Measurements from ENCODE around the gene ZNF780B.

Gene ZNF780B

DNA sequence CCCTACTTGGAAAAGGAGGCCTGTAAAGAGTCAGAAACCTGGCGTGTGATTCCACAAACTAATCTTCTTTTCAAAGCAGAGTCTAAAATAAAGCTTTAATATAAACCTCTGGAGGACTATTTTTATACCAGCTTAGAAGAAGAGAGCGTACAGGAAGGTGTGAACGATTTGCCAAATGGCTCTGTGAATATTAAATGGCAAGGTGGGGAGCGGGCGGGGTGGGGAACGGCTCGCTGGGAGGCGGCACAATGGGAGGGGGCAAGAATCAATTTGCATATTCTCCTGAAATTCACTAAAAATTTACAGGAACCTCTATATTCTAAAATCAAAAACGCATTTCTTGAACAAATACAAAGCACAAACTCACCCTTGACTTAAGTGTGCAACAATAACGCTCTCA lies 982 bp downstream of the ZNF780B start:
- TF ChIP-seq, protein P1, sequence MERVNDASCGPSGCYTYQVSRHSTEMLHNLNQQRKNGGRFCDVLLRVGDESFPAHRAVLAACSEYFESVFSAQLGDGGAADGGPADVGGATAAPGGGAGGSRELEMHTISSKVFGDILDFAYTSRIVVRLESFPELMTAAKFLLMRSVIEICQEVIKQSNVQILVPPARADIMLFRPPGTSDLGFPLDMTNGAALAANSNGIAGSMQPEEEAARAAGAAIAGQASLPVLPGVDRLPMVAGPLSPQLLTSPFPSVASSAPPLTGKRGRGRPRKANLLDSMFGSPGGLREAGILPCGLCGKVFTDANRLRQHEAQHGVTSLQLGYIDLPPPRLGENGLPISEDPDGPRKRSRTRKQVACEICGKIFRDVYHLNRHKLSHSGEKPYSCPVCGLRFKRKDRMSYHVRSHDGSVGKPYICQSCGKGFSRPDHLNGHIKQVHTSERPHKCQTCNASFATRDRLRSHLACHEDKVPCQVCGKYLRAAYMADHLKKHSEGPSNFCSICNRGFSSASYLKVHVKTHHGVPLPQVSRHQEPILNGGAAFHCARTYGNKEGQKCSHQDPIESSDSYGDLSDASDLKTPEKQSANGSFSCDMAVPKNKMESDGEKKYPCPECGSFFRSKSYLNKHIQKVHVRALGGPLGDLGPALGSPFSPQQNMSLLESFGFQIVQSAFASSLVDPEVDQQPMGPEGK (CRISPR knock-in tag; IDR thresholded peaks at IDR 0.05; ENCODE audit: borderline replicate concordance) = no peak
- TF ChIP-seq OSR1 (CRISPR knock-in tag; IDR thresholded peaks at IDR 0.05) (no peak), ZNF565 (CRISPR knock-in tag; conservative IDR thresholded peaks at IDR 0.05; ENCODE audit: low read depth) (no peak), TOX (CRISPR knock-in tag; IDR thresholded peaks at IDR 0.05; ENCODE audit: borderline replicate concordance) (no peak), ZFP3 (CRISPR knock-in tag; IDR thresholded peaks at IDR 0.05) (no peak), PPARA (CRISPR knock-in tag; IDR thresholded peaks at IDR 0.05; ENCODE audit: borderline replicate concordance) (no peak), BACH2 (CRISPR knock-in tag; IDR thresholded peaks at IDR 0.05; ENCODE audit: borderline replicate concordance) (no peak), ZNF70 (CRISPR knock-in tag; IDR thresholded peaks at IDR 0.05) (no peak)
- TF ChIP-seq, protein P2, sequence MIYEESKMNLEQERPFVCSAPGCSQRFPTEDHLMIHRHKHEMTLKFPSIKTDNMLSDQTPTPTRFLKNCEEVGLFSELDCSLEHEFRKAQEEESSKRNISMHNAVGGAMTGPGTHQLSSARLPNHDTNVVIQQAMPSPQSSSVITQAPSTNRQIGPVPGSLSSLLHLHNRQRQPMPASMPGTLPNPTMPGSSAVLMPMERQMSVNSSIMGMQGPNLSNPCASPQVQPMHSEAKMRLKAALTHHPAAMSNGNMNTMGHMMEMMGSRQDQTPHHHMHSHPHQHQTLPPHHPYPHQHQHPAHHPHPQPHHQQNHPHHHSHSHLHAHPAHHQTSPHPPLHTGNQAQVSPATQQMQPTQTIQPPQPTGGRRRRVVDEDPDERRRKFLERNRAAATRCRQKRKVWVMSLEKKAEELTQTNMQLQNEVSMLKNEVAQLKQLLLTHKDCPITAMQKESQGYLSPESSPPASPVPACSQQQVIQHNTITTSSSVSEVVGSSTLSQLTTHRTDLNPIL (CRISPR knock-in tag; IDR thresholded peaks at IDR 0.05; ENCODE audit: low read depth) = no peak
- TF ChIP-seq, protein P3, sequence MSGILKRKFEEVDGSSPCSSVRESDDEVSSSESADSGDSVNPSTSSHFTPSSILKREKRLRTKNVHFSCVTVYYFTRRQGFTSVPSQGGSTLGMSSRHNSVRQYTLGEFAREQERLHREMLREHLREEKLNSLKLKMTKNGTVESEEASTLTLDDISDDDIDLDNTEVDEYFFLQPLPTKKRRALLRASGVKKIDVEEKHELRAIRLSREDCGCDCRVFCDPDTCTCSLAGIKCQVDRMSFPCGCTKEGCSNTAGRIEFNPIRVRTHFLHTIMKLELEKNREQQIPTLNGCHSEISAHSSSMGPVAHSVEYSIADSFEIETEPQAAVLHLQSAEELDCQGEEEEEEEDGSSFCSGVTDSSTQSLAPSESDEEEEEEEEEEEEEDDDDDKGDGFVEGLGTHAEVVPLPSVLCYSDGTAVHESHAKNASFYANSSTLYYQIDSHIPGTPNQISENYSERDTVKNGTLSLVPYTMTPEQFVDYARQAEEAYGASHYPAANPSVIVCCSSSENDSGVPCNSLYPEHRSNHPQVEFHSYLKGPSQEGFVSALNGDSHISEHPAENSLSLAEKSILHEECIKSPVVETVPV (CRISPR knock-in tag; IDR thresholded peaks at IDR 0.05) = no peak
- no peak for ATAC-seq

DNA sequence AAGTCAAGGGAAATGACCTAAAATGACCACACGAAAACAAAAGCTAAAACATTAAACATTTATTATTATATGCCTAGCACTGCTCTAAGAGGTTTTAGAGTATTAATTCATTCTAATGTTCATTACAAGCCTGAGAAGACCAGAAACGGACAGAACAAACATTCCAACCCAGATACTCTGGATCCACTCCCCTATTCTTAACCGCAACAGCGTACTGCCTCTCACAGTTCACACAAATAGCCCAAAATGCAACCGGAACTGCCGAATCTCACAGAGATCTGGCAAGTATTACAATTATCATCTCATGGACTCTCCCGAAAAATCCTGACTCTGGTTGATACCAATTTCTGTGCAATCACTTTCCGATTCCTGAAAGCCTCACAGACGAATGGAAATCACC lies 1.4 kb downstream of the ZNF780B start:
- TF ChIP-seq, protein P3 (CRISPR knock-in tag; IDR thresholded peaks at IDR 0.05) = no peak
- TF ChIP-seq ARNTL (CRISPR knock-in tag; IDR thresholded peaks at IDR 0.05; ENCODE audit: borderline replicate concordance, low read depth) = no peak
- no peak for TF ChIP-seq TOX (CRISPR knock-in tag; IDR thresholded peaks at IDR 0.05; ENCODE audit: borderline replicate concordance)
- no peak for TF ChIP-seq SNAI2 (CRISPR knock-in tag; IDR thresholded peaks at IDR 0.05)
- TF ChIP-seq TCF4 (CRISPR knock-in tag; IDR thresholded peaks at IDR 0.05; ENCODE audit: borderline replicate concordance) = no peak
- no peak for TF ChIP-seq GLIS3 (CRISPR knock-in tag; IDR thresholded peaks at IDR 0.05)
- TF ChIP-seq ZC3H10 (CRISPR knock-in tag; IDR thresholded peaks at IDR 0.05) = no peak
- TF ChIP-seq OSR1 (CRISPR knock-in tag; IDR thresholded peaks at IDR 0.05) = no peak
- no peak for TF ChIP-seq ZFP3 (CRISPR knock-in tag; IDR thresholded peaks at IDR 0.05)
- TF ChIP-seq ESRRG (CRISPR knock-in tag; IDR thresholded peaks at IDR 0.05) = no peak
- TF ChIP-seq, protein P1 (CRISPR knock-in tag; IDR thresholded peaks at IDR 0.05; ENCODE audit: borderline replicate concordance) = no peak
- TF ChIP-seq RARB (CRISPR knock-in tag; IDR thresholded peaks at IDR 0.05) = no peak
- TF ChIP-seq CSDC2 (CRISPR knock-in tag; IDR thresholded peaks at IDR 0.05) = no peak
- TF ChIP-seq ZNF8 (CRISPR knock-in tag; IDR thresholded peaks at IDR 0.05) = no peak
- TF ChIP-seq PPARA (CRISPR knock-in tag; IDR thresholded peaks at IDR 0.05; ENCODE audit: borderline replicate concordance) = no peak
- TF ChIP-seq, protein P4, sequence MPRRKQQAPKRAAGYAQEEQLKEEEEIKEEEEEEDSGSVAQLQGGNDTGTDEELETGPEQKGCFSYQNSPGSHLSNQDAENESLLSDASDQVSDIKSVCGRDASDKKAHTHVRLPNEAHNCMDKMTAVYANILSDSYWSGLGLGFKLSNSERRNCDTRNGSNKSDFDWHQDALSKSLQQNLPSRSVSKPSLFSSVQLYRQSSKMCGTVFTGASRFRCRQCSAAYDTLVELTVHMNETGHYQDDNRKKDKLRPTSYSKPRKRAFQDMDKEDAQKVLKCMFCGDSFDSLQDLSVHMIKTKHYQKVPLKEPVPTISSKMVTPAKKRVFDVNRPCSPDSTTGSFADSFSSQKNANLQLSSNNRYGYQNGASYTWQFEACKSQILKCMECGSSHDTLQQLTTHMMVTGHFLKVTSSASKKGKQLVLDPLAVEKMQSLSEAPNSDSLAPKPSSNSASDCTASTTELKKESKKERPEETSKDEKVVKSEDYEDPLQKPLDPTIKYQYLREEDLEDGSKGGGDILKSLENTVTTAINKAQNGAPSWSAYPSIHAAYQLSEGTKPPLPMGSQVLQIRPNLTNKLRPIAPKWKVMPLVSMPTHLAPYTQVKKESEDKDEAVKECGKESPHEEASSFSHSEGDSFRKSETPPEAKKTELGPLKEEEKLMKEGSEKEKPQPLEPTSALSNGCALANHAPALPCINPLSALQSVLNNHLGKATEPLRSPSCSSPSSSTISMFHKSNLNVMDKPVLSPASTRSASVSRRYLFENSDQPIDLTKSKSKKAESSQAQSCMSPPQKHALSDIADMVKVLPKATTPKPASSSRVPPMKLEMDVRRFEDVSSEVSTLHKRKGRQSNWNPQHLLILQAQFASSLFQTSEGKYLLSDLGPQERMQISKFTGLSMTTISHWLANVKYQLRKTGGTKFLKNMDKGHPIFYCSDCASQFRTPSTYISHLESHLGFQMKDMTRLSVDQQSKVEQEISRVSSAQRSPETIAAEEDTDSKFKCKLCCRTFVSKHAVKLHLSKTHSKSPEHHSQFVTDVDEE (CRISPR knock-in tag; IDR thresholded peaks at IDR 0.05) = no peak
- no peak for ATAC-seq
